NCI-H345 treated with DMSO at 0.1 percent for 48 hours (cell line): ENCODE data around the gene MYO15A.

Experiments used
- DNase-seq: peaks from one replicate; lab custom pipeline; 2025; ENCODE audit not compliant: unreplicated experiment; lab: John Stamatoyannopoulos, UW

MYO15A gene

GRCh38 chr17:18105027-18105426, 3.5 kb upstream of the MYO15A start:
- no peak for DNase-seq

GRCh38 chr17:18105595-18105994, 3.0 kb upstream of the MYO15A start:
- DNase-seq, result no peak

- no peak for DNase-seq
Measured at GRCh38 chr17:18106211-18106610, 2.3 kb upstream of the MYO15A start.

- DNase-seq, result no peak
Measured at GRCh38 chr17:18107061-18107790, 1.3 kb upstream of the MYO15A start.

DNA sequence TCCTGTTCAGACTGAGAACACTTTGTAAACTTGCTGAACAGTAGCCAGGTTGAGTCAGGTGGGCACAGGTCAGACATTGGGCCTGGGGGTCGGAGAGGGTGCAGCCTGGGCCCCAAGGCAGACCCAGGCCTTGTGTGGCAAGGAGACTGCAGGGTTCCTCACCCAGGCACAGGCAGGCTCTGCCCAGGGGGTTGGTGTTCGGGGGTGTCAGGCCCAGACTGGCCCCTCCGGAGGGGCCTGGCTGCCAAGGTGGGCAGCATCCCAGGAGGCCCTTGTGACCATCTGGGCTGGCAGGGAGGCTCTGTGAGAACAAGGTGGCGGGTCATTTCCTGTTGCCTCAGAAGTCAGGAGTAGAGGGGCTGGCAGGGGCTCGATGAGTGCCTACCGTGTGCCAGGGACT, 585 bp upstream of the MYO15A start:
- DNase-seq, result no peak

GRCh38 chr17:18109935-18110485, 1.5 kb downstream of the MYO15A start:
- no peak for DNase-seq

DNA sequence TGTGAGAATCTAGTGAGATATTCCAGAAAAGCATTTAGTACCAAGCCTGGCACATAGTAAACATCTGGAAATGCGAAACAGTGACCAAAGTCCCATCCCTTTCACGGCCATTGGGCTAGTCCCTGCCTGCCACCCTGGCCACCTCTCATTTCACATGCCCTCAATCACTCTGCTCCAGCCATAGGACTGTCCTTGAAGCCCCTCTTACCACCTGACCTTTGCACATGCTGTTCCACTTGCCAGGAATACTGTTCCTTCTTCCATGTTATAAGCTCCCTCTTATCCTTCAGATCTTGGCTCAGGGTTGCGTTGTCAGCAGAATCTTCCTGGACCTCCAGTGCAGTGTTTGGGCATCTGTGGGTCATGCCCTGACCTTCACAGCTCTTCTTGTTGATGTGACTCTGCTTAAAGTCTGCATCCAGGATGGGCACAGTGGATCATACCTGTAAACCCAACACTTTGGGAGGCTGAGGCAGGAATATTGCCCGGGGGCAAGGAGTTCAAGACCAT, 2.1 kb downstream of the MYO15A start:
- no peak for DNase-seq

GRCh38 chr17:18111330-18111971, 2.9 kb downstream of the MYO15A start:
- no peak for DNase-seq

GRCh38 chr17:18115517-18115916, 7.0 kb downstream of the MYO15A start:
- DNase-seq, result no peak

- DNase-seq, result no peak
Measured at GRCh38 chr17:18116078-18116477, 7.5 kb downstream of the MYO15A start.

- no peak for DNase-seq
Measured at GRCh38 chr17:18117533-18117932, 9.0 kb downstream of the MYO15A start.

DNA sequence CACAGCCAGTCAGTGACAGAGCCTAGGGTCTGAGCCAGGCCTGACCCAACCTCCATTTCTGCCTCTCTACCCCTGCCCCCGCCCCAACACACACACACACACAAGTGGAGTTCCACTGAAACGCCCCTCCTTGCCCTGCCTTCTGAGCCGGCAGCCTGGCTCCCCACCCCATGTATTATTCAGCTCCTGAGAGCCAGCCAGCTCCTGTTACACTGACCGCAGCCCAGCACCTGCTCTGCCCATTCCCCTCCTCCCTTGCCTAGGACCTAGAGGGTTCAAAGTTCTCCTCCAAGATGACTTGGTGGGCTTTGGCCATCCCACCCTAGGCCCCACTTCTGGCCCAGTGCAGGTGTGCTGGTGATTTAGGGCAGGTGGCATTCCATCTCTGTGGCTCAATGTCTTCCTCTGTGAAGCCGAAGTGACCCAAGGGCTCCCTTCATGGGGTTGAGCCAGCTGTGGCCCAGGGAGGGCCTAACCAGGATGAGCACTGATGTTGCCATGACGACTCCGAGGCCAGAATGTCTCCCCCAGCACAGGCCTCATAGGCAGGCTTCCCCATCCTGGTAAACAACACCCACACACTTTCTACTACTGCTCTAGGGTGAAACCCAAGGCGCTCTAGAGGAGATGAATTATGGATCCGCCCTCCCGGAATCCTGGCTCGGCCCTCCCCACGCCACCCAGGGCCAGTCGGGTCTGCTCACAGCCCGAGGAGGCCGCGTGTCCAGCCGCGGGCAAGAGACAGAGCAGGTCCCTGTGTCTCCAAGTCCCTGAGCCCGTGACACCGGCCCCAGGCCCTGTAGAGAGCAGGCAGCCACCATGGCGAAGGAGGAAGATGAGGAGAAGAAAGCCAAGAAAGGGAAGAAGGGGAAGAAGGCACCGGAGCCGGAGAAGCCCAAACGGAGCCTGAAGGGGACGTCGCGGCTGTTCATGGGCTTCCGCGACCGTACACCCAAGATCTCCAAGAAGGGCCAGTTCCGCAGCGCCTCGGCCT, 9.7 kb downstream of the MYO15A start:
- DNase-seq, result no peak

DNA sequence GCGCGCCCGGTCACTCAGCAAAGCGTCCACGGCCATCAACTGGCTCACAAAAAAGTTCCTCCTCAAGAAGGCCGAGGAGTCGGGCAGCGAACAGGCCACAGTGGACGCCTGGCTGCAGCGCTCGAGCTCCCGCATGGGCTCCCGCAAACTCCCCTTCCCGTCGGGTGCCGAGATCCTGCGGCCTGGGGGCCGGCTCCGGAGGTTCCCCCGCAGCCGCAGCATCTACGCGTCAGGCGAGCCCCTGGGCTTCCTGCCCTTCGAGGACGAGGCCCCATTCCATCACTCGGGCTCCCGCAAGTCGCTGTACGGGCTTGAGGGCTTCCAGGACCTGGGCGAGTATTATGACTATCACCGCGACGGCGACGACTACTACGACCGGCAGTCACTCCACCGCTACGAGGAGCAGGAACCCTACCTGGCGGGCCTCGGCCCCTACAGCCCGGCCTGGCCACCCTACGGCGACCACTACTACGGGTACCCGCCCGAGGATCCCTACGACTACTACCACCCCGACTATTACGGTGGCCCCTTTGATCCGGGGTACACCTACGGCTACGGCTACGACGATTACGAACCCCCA, 10.7 kb downstream of the MYO15A start:
- no peak for DNase-seq

- no peak for DNase-seq
Measured at GRCh38 chr17:18119938-18120337, 11.4 kb downstream of the MYO15A start.

GRCh38 chr17:18120461-18121017, 12.0 kb downstream of the MYO15A start:
- DNase-seq, result no peak

DNA sequence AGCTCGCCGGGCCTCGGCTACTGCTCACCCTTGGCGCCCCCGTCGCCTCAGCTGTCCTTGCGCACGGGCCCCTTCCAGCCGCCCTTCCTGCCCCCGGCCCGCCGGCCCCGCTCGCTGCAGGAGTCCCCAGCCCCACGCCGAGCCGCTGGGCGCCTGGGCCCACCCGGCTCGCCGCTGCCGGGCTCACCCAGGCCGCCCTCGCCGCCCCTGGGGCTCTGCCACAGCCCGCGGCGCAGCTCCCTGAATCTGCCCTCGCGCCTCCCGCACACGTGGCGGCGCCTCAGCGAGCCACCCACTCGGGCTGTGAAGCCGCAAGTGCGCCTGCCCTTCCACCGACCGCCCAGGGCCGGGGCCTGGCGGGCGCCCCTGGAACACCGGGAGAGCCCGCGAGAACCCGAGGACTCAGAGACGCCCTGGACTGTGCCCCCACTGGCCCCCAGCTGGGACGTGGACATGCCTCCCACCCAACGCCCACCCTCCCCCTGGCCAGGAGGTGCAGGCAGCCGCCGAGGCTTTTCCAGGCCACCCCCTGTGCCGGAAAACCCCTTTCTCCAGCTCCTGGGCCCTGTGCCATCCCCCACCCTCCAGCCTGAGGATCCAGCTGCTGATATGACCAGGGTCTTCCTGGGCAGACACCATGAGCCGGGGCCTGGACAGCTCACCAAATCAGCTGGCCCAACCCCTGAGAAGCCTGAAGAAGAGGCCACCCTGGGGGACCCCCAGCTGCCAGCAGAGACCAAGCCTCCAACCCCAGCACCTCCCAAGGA, 12.8 kb downstream of the MYO15A start:
- DNase-seq, result no peak

DNA sequence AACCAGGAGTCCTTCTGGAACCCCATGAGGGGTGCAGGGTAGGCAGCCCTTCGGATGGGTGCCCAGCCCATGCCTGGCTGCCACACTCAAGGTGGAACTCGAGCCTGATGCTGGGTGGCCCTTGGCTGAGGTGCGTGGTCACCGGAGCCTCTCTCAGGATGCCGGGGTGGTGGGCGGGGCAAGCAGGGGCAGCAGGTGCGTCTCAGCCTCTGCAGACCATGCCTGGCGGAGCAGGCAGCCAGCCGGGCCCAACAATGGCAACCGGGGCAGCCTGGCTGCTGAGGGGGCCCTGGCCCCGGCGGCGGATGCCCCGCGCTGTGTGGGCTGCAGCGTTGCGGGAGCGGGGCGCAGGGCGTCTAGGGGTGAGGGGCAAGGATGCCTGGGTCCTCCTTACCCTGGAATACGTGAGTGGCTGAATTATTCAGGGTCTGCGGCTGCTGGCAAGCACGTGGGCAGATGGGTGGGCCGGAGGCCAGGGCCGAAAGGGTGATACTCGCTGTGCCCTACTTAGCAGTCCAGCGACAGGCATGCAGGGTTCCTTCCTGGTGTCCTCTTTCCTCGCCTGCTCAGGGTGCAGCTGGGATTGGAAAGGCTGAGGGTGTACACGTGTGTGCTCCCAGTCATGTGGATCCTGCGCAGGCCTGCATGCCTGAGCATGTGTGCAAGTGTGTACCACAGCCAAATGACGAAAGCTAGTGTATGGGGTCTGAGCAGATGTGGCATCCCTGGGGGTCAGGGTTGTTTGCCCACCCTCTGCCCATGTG, 14.6 kb downstream of the MYO15A start:
- DNase-seq, result no peak

GRCh38 chr17:18124345-18125126, 16.0 kb downstream of the MYO15A start:
- DNase-seq, result no peak
